A549 treated with DMSO at 1 μM for 4 hours (cell line): ENCODE data around the gene SLC1A3. TPM values are rescaled to one million over a fixed set of nuclear protein-coding genes. Genes with fewer than 3 reads are reported as not detected.

ENCODE experiments used
- total RNA-seq: library from RNA; stranded (reverse); fragments of 200-300 nt; extraction: Qiagen RNA extraction; gene quantifications from 5 replicates; pipeline ENCODE4 v1.2.3, GENCODE V29; 2022; ENCODE audit warnings: low read depth

SLC1A3 gene
- total RNA-seq: not detected in 5 replicates

DNA sequence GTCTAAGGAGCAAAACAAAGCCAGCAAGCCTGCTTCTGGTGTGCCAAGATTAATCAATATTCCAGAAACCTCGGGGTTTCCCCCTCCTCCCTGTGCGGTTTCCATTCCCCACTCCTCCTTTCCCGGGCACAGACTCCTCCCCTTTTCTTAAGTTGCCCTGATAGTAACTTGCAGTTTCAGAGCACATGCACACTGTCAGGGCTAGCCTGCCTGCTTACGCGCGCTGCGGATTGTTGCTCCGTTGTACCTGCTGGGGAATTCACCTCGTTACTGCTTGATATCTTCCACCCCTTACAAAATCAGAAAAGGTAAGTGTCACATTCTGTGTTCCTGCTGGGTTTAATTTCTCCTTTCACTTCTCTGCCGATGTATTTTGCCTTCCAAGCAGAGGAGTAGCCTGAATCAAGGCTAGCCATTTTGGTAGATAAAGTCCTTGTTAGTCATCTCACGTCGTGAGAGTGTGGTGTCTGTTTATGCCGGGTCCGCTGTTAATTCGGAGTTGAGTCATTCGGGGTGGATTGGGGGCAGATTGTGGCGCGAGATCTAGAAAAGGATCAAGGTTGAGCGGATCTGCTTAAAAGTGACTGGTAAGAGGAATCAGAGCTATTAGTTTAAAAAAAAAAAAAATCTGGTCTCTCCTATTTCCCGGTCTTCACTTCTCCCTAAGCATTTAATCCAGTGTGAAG lies at the start of gene SLC1A3:
SLC1A3 (plus strand) TSS at position 179 of the 686 bp plus-strand sequence. CDS start 1,818 bp downstream, outside the sequence.

